IMR-90 (cell line): ENCODE results near the gene RPTOR. TPM values are rescaled to one million over a fixed set of nuclear protein-coding genes. Genes with fewer than 3 reads are reported as not detected.

Source experiments
- ATAC-seq: fragments of 200-7000 bp; cut with Tn5 transposase; 2 replicates; pipeline ENCODE4 v1.9.1; 2020; ENCODE audit warnings: low read depth, mild to moderate bottlenecking, moderate library complexity
- BruUV-seq: library from RNA; stranded (reverse); fragments of 400-500 nt; replicated peaks from 2 replicates; lab custom pipeline; 2021; lab: Mats Ljungman, UMichigan
- CTCF ChIA-PET: fragments of 300-600 bp; formaldehyde crosslinking; extraction: SDS; loops from one replicate; lab custom pipeline; 2021; ENCODE audit warnings: antibody characterized with exemption; lab: Yijun Ruan, JAX
- POLR2A ChIA-PET: fragments of 300-600 bp; sonication (Branson Sonifier 250); formaldehyde crosslinking; loops from one replicate; lab custom pipeline; 2022; ENCODE audit warnings: antibody characterized with exemption; ENCODE audit not compliant: unreplicated experiment; lab: Charles Lee
- DNase-seq: peaks from one replicate; pipeline ENCODE4 v3.0.0; 2013
- H2AFZ ChIP-seq: replicated peaks from 2 replicates; pipeline ENCODE3; 2013; ENCODE audit warnings: low read length, mild to moderate bottlenecking; ENCODE audit not compliant: poor library complexity
- H2AK5ac ChIP-seq: 2 replicates; pipeline ENCODE4 v1.6.1; 2013; ENCODE audit warnings: low read depth, low read length, inconsistent platforms
- H2AK9ac ChIP-seq: replicated peaks from 2 replicates; pipeline ENCODE3; 2013; ENCODE audit warnings: mild to moderate bottlenecking, low read depth, low read length, moderate library complexity; ENCODE audit not compliant: poor library complexity
- H2BK120ac ChIP-seq: 2 replicates; pipeline ENCODE4 v1.6.1; 2013; ENCODE audit warnings: low read depth, low read length, inconsistent platforms
- H2BK15ac ChIP-seq: 3 replicates; pipeline ENCODE4 v1.6.1; 2013; ENCODE audit warnings: low read depth, low read length, inconsistent platforms
- H2BK20ac ChIP-seq: 2 replicates; pipeline ENCODE4 v1.6.1; 2013; ENCODE audit warnings: low read depth, mild to moderate bottlenecking, inconsistent platforms, low read length, moderate library complexity
- H2BK5ac ChIP-seq: 2 replicates; pipeline ENCODE4 v1.6.1; 2013; ENCODE audit warnings: mild to moderate bottlenecking, low read depth, low read length, inconsistent platforms; ENCODE audit not compliant: poor library complexity, severe bottlenecking
- H3K14ac ChIP-seq: replicated peaks from 2 replicates; pipeline ENCODE4 v1.6.1; 2013; ENCODE audit warnings: low read depth, low read length, inconsistent platforms
- H3K18ac ChIP-seq: 2 replicates; pipeline ENCODE4 v1.6.1; 2013; ENCODE audit warnings: low read depth, low read length, control low read depth
- H3K23ac ChIP-seq: 2 replicates; pipeline ENCODE4 v1.6.1; 2013; ENCODE audit warnings: low read depth, low read length, inconsistent platforms
- H3K27ac ChIP-seq: 2 replicates; pipeline ENCODE4 v1.5.1; 2013; ENCODE audit warnings: mild to moderate bottlenecking, control low read depth, low read length; ENCODE audit not compliant: insufficient read depth
- H3K27me3 ChIP-seq: 2 replicates; pipeline ENCODE4 v1.6.1; 2013; ENCODE audit warnings: low read length; ENCODE audit not compliant: control insufficient read depth, insufficient read depth
- H3K36me3 ChIP-seq: 2 replicates; pipeline ENCODE4 v1.6.1; 2013; ENCODE audit warnings: low read length, mixed read lengths; ENCODE audit not compliant: control insufficient read depth, insufficient read depth
- H3K4ac ChIP-seq: 2 replicates; pipeline ENCODE4 v1.6.1; 2013; ENCODE audit warnings: low read depth, low read length, inconsistent platforms
- H3K4me1 ChIP-seq: 2 replicates; pipeline ENCODE4 v1.6.1; 2013; ENCODE audit warnings: low read length, mixed read lengths; ENCODE audit not compliant: control insufficient read depth, insufficient read depth
- H3K4me2 ChIP-seq: 2 replicates; pipeline ENCODE4 v1.6.1; 2013; ENCODE audit warnings: low read depth, mild to moderate bottlenecking, control low read depth, low read length, moderate library complexity
- H3K4me3 ChIP-seq: 2 replicates; pipeline ENCODE4 v1.5.1; 2013; ENCODE audit warnings: low read depth, mild to moderate bottlenecking, control low read depth, low read length, moderate library complexity; ENCODE audit not compliant: insufficient read depth
- H3K56ac ChIP-seq: 2 replicates; pipeline ENCODE4 v1.6.1; 2013; ENCODE audit warnings: low read length, inconsistent platforms; ENCODE audit not compliant: insufficient read depth; ENCODE audit errors: extremely low read depth
- H3K79me1 ChIP-seq, 2 experiments: 2 replicates each; pipeline ENCODE4 v1.6.1; 2013; ENCODE audit warnings: low read length in 2 of 2, inconsistent platforms in 1 of 2, low read depth in 1 of 2
- H3K9ac ChIP-seq: 2 replicates; pipeline ENCODE4 v1.6.1; 2013; ENCODE audit warnings: low read depth, low read length, control low read depth
- H3K9me1 ChIP-seq: 2 replicates; pipeline ENCODE4 v1.6.1; 2013; ENCODE audit warnings: low read length, inconsistent platforms; ENCODE audit not compliant: insufficient read depth
- H3K9me3 ChIP-seq: 2 replicates; pipeline ENCODE4 v1.6.1; 2013; ENCODE audit warnings: low read length; ENCODE audit not compliant: control insufficient read depth, insufficient read depth
- H4K20me1 ChIP-seq: 2 replicates; pipeline ENCODE4 v1.6.1; 2013; ENCODE audit warnings: low read length, inconsistent platforms; ENCODE audit not compliant: insufficient read depth
- H4K5ac ChIP-seq: 2 replicates; pipeline ENCODE4 v1.6.1; 2013; ENCODE audit warnings: mild to moderate bottlenecking, low read depth, low read length, control low read depth
- H4K8ac ChIP-seq, 2 experiments: 2 replicates each; pipeline ENCODE4 v1.6.1; 2013; ENCODE audit warnings: low read depth in 2 of 2, low read length in 2 of 2, control low read depth in 1 of 2, inconsistent platforms in 1 of 2
- H4K91ac ChIP-seq: 2 replicates; pipeline ENCODE4 v1.6.1; 2013; ENCODE audit warnings: low read depth, low read length, inconsistent platforms; ENCODE audit not compliant: insufficient read depth
- CHD1 ChIP-seq: IDR thresholded peaks from 2 replicates; pipeline ENCODE4 v1.6.1; 2012; ENCODE audit warnings: low read depth, low read length, improper control_type of control experiment
- CTCF ChIP-seq: conservative IDR thresholded peaks from 2 replicates; pipeline ENCODE4 v1.5.1; 2012; ENCODE audit warnings: mild to moderate bottlenecking, low read depth, low read length, improper control_type of control experiment
- MXI1 ChIP-seq: IDR thresholded peaks from 2 replicates; pipeline ENCODE4 v1.6.1; 2012; ENCODE audit warnings: low read depth, mild to moderate bottlenecking, low read length, moderate library complexity, borderline replicate concordance
- NFE2L2 ChIP-seq: fragments of 150-350 bp; IDR thresholded peaks from 2 replicates; pipeline ENCODE4 v1.6.1; 2016; ENCODE audit warnings: low read depth, mild to moderate bottlenecking, low read length
- RCOR1 ChIP-seq: IDR thresholded peaks from 2 replicates; pipeline ENCODE4 v1.6.1; 2012; ENCODE audit warnings: mild to moderate bottlenecking, low read length, improper control_type of control experiment; ENCODE audit not compliant: insufficient replicate concordance
- RFX5 ChIP-seq: IDR thresholded peaks from 2 replicates; pipeline ENCODE4 v1.8.0; 2012; ENCODE audit warnings: low read depth, mild to moderate bottlenecking, low read length, moderate library complexity
- WGBS, 2 experiments: methylation state at CpG; one replicate each; pipeline versions ENCODE4 v1.1.5 to v1.1.7; 2013; ENCODE audit warnings: missing lambda C conversion rate in 2 of 2; ENCODE audit not compliant: insufficient read length in 1 of 2; ENCODE audit errors: extremely low coverage in 2 of 2; 5-methylcytosine and 5-hydroxymethylcytosine counted together
- dilution Hi-C: fragments of 300-500 bp; cut with HindIII; formaldehyde crosslinking; loops from one replicate; pipeline ENCODE4 v1.14.3; 2018; ENCODE audit warnings: low sequenced_read_pairs; ENCODE audit not compliant: unreplicated experiment
- in situ Hi-C: fragments of 300-500 bp; cut with MboI; formaldehyde crosslinking; loops from 3 replicates; pipeline ENCODE4 v1.14.3; 2019; ENCODE audit warnings: low sequenced_read_pairs, inconsistent platforms, mixed read lengths
- intact Hi-C: fragments of 100-400 bp; cut with micrococcal nuclease; formaldehyde crosslinking; loops from 2 replicates; pipeline ENCODE4 v1.10.0; 2022
- polyA plus RNA-seq, 3 experiments: library from polyadenylated mRNA; depleted of rRNA; stranded (reverse); fragments of >200 nt; gene quantifications; 2 replicates each; pipeline ENCODE4 v1.2.3, GENCODE V29; 2012; ENCODE audit warnings: low replicate concordance in 1 of 3
- total RNA-seq: library from RNA; depleted of rRNA; stranded (reverse); fragments of >200 nt; gene quantifications from 2 replicates; pipeline ENCODE4 v1.2.3, GENCODE V29; 2012

The RPTOR gene
- total and polyA plus RNA-seq, 2 of the 4 experiments (the other 2 are of a cell fraction), result 10.8 to 14.7 TPM

GRCh38 chr17:80564545-80564944 is 19.9 kb downstream of the RPTOR start:
- dilution Hi-C loops (no loop called here), in situ Hi-C loops (no loop called here), intact Hi-C loops (loop anchor here (5.0 kb wide), 1 partner anchor 137 kb away; no protein-coding TSS in a partner anchor)
- ATAC-seq, result no peak
- Histone ChIP-seq H3K36me3 (no peaks in the 10 kb centered on the region), H2BK20ac (no peak overlapping the region), H3K18ac (no peak overlapping the region), H3K27ac (no peak overlapping the region), H2BK5ac (no peak overlapping the region), H3K14ac (no peak overlapping the region), H3K4me2 (no peak overlapping the region), H4K20me1 (peaks cover 25% of the 10 kb centered on the region; the same call in 1 of the 2 replicates), H3K79me1 (peaks cover 26 to 69% of the 10 kb centered on the region in 2 experiments), H3K9me1 (peaks cover 24% of the 10 kb centered on the region), H4K8ac (no peak overlapping the region), H3K23ac (no peak overlapping the region), H3K27me3 (no peaks in the 10 kb centered on the region), H4K91ac (no peak overlapping the region), H3K9ac (no peak overlapping the region), H2BK120ac (no peak overlapping the region), H3K4me1 (peaks cover 10% of the 10 kb centered on the region), H2BK15ac (no peak overlapping the region), H2AK9ac (no peak overlapping the region), H4K5ac (no peak overlapping the region), H3K9me3 (no peaks in the 10 kb centered on the region), H2AFZ (no peak overlapping the region), H2AK5ac (no peak overlapping the region), H3K4ac (no peak overlapping the region), H3K4me3 (no peak overlapping the region), H3K56ac (no peak overlapping the region)
- no peak for DNase-seq
- CTCF ChIA-PET, result interaction anchor here (0.6 kb wide), 1 partner anchor 12 kb away, joined by 3 read pairs; no protein-coding TSS in a partner anchor
- no TSS peak for BruUV-seq
- POLR2A ChIA-PET, result no interaction called here
- TF ChIP-seq CHD1 (no peak), RFX5 (no peak), RCOR1 (no peak), MXI1 (no peak), NFE2L2 (no peak), CTCF (no peak)
- WGBS, 2 experiments, result no CpG with 5 or more reads among the region's 5 CpGs
